ENCODE results near the gene ARRB1.

DNA sequence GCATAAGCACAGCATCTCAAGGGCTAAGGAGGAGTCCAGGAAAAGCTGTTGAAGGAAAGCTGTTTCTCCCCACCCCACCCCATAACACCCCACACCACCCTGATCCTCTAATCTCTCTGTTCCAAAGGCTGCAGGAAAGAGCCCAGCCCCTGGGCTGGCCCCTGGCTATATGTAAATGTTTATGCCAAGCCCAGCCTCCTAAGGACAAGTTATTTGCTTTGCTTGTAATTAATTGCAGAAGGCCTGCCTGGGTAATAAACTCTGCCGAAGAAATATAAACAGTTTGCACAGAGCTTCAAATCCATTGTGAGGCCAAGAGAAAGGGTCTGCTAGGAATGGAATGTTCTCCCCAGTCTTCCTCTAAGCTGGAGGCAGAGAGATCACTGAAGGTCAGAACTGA is 21.2 kb downstream of the ARRB1 start:
- TF ChIP-seq, protein P1, sequence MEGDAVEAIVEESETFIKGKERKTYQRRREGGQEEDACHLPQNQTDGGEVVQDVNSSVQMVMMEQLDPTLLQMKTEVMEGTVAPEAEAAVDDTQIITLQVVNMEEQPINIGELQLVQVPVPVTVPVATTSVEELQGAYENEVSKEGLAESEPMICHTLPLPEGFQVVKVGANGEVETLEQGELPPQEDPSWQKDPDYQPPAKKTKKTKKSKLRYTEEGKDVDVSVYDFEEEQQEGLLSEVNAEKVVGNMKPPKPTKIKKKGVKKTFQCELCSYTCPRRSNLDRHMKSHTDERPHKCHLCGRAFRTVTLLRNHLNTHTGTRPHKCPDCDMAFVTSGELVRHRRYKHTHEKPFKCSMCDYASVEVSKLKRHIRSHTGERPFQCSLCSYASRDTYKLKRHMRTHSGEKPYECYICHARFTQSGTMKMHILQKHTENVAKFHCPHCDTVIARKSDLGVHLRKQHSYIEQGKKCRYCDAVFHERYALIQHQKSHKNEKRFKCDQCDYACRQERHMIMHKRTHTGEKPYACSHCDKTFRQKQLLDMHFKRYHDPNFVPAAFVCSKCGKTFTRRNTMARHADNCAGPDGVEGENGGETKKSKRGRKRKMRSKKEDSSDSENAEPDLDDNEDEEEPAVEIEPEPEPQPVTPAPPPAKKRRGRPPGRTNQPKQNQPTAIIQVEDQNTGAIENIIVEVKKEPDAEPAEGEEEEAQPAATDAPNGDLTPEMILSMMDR (IDR thresholded peaks at IDR 0.05): no peak
- TF ChIP-seq ZFX (IDR thresholded peaks at IDR 0.05; ENCODE audit: borderline replicate concordance): no peak

All from 22Rv1 (cell line).